Calu3 (cell line): ENCODE data around the gene DNAAF5. TPM values are rescaled to one million over a fixed set of nuclear protein-coding genes. Genes with fewer than 3 reads are reported as not detected.

Experiments used
- BruUV-seq: library from RNA; stranded (reverse); fragments of 400-500 nt; replicated peaks from 2 replicates; lab custom pipeline; 2021; lab: Mats Ljungman, UMichigan
- CTCF ChIA-PET: fragments of 300-600 bp; sonication (Branson Sonifier 250); formaldehyde crosslinking; loops from one replicate; lab custom pipeline; 2022; ENCODE audit warnings: antibody characterized with exemption; lab: Charles Lee
- DNase-seq: peaks from one replicate; pipeline ENCODE4 v3.0.0; 2022
- H3K27ac Mint-ChIP-seq: one replicate; pipeline ENCODE4 v1.8.0; 2022; ENCODE audit warnings: mixed read lengths; ENCODE audit not compliant: unreplicated experiment
- H3K27me3 Mint-ChIP-seq: one replicate; pipeline ENCODE4 v1.8.0; 2022; ENCODE audit warnings: mixed read lengths; ENCODE audit not compliant: unreplicated experiment
- H3K36me3 Mint-ChIP-seq: one replicate; pipeline ENCODE4 v1.8.0; 2022; ENCODE audit warnings: mild to moderate bottlenecking, moderate library complexity, mixed read lengths; ENCODE audit not compliant: insufficient read depth, unreplicated experiment
- H3K4me1 Mint-ChIP-seq: one replicate; pipeline ENCODE4 v1.8.0; 2022; ENCODE audit warnings: mild to moderate bottlenecking, low read depth, mixed read lengths; ENCODE audit not compliant: unreplicated experiment
- H3K4me3 Mint-ChIP-seq: one replicate; pipeline ENCODE4 v1.8.0; 2022; ENCODE audit warnings: mild to moderate bottlenecking, low read depth, moderate library complexity, mixed read lengths; ENCODE audit not compliant: unreplicated experiment
- H3K9me3 Mint-ChIP-seq: one replicate; pipeline ENCODE4 v1.8.0; 2022; ENCODE audit warnings: low read depth, mixed read lengths; ENCODE audit not compliant: unreplicated experiment
- intact Hi-C: fragments of 100-400 bp; cut with micrococcal nuclease; formaldehyde crosslinking; loops from one replicate; pipeline ENCODE4 v1.10.0; 2022; ENCODE audit not compliant: unreplicated experiment
- total RNA-seq: library from RNA; stranded (reverse); gene quantifications from 2 replicates; pipeline ENCODE4 v1.2.3, GENCODE V29; 2022
- TF ChIP-seq, protein P1 (sequence below): fragments of 200-600 bp; IDR thresholded peaks from one replicate; pipeline ENCODE4 v1.8.0; 2022; ENCODE audit warnings: antibody characterized with exemption; ENCODE audit not compliant: unreplicated experiment

DNAAF5 gene
- total RNA-seq, 1 experiment from 2014 or later: 57.2 TPM

DNA sequence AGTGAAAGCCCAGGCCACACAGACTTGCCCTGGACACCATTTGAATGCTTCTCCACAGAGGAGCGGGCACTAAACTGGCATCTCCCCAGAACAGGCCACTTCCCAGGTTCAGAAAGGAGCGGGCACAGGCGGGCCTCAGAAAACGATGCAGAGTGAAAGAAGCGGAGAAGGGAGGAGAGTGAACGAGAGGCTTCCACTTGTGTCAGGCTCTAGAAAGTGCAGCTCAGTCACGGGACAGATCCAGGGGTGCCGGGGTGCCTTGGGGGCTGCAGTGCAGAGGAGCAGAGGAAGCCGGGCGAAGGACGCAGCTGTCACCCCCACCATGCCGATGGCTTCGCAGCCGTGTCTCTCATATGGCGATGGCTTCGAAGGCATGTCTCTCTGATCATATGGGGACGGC lies 26.7 kb downstream of the DNAAF5 start:
- BruUV-seq: no TSS peak
- H3K4me3 Mint-ChIP-seq: no peak overlapping the region
- CTCF ChIA-PET: no interaction called here
- TF ChIP-seq, protein P1, sequence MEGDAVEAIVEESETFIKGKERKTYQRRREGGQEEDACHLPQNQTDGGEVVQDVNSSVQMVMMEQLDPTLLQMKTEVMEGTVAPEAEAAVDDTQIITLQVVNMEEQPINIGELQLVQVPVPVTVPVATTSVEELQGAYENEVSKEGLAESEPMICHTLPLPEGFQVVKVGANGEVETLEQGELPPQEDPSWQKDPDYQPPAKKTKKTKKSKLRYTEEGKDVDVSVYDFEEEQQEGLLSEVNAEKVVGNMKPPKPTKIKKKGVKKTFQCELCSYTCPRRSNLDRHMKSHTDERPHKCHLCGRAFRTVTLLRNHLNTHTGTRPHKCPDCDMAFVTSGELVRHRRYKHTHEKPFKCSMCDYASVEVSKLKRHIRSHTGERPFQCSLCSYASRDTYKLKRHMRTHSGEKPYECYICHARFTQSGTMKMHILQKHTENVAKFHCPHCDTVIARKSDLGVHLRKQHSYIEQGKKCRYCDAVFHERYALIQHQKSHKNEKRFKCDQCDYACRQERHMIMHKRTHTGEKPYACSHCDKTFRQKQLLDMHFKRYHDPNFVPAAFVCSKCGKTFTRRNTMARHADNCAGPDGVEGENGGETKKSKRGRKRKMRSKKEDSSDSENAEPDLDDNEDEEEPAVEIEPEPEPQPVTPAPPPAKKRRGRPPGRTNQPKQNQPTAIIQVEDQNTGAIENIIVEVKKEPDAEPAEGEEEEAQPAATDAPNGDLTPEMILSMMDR: no peak
- H3K36me3 Mint-ChIP-seq: peaks cover 65% of the 10 kb centered on the region
- no peaks in the 10 kb centered on the region for H3K9me3 Mint-ChIP-seq
- no peaks in the 10 kb centered on the region for H3K4me1 Mint-ChIP-seq
- no peaks in the 10 kb centered on the region for H3K27me3 Mint-ChIP-seq
- DNase-seq: no peak
- intact Hi-C loops: no loop called here
- no peak overlapping the region for H3K27ac Mint-ChIP-seq

DNA sequence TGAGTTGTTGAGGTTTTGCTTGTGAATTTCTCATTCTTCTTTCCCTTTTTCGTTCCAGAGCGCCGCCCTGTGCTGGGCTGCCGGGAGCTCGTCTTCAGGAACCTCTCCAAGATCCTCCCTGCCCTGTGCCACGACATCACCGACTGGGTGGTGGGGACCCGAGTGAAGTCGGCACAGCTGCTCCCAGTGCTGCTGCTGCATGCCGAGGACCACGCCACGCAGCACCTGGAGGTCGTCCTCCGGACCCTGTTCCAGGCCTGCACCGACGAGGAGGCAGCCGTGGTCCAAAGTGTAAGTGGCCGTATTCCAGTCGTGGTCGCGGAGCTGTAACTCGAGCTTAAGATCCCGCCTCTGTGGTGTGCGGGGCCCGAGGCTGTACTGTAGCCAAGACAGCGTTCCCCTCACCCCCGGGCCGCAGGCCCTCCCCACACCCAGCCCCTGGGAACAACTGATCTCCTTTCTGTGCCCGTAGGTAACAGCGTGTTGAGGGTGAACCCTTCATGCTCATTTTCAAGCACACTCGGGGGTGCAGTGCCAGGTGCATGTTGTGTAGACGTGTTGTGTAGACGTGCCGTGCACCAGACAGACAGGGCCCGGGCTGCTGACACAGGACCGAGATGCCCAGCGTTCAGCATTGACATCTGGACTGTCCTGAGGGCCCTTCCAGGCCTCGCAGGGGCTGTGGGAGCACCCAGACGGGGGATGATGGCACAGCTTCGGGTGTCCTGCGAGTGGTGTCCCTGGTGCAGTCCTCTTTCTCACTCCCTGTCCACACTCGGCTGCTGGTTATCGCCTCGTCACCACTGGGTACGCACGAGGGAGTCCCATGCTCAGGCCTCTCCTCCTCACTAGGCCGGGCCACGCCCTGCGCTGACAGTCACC lies 28.3 kb downstream of the DNAAF5 start:
- peaks cover 55% of the 10 kb centered on the region for H3K36me3 Mint-ChIP-seq
- no peaks in the 10 kb centered on the region for H3K9me3 Mint-ChIP-seq
- BruUV-seq: no TSS peak
- H3K27me3 Mint-ChIP-seq: no peaks in the 10 kb centered on the region
- intact Hi-C loops: no loop called here
- H3K4me1 Mint-ChIP-seq: no peaks in the 10 kb centered on the region
- TF ChIP-seq, protein P1: no peak
- no peak overlapping the region for H3K27ac Mint-ChIP-seq
- CTCF ChIA-PET: no interaction called here
- no peak overlapping the region for H3K4me3 Mint-ChIP-seq
- no peak for DNase-seq

DNA sequence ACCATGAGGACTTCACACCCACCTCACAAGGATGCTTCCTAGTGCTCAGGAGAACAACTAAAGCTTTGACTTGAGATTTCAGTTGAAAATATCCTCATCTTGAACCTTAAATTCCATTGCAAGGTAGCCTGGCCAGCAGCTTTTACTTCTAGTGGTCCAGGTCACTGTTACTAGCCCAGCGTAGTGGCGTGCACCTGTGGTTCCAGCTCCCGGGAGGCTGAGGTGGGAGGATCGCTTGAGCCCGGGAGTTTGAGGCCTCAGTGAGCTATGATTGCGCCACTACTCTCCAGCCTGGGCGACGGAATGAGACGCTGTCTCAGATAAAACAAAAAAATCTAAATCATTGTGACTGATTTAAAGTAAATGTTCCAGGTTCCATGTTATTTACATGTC lies 28.9 kb downstream of the DNAAF5 start:
- TF ChIP-seq, protein P1: no peak
- no peak for DNase-seq
- peaks cover 49% of the 10 kb centered on the region for H3K36me3 Mint-ChIP-seq
- no peak overlapping the region for H3K27ac Mint-ChIP-seq
- intact Hi-C loops: no loop called here
- H3K9me3 Mint-ChIP-seq: no peaks in the 10 kb centered on the region
- H3K4me3 Mint-ChIP-seq: no peak overlapping the region
- CTCF ChIA-PET: no interaction called here
- BruUV-seq: no TSS peak
- H3K4me1 Mint-ChIP-seq: no peaks in the 10 kb centered on the region
- H3K27me3 Mint-ChIP-seq: no peaks in the 10 kb centered on the region

DNA sequence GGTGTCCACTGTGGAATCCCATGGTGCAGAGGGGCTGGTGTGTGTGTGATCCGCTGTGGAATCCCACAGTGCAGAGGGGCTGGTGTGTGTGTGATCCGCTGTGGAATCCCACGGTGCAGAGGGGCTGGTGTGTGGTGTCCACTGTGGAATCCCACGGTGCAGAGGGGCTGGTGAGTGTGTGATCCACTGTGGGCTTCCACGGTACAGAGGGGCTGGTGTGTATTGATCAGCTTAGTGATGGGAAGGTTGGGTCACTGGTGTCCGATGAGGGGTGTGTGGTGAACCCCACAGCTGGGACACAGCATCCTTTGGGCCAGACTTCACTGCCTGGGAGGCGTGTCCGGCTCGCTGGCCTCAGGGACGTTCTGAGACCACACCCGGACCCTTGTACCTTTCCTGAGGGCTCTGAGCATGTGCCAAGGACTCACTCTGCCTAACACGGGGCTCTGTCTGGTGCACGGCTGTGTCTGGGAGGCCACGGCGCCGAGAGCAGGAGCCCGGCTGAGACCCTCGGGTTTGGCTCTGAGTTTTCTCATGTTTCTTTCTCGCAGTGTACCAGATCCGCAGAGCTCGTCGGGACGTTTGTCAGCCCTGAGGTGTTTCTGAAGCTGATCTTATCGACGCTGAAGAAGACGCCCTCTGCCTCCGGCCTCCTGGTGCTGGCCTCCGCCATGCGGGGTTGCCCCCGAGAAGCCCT lies 29.9 kb downstream of the DNAAF5 start:
- CTCF ChIA-PET: no interaction called here
- Mint-ChIP-seq H3K27ac (no peak overlapping the region), H3K27me3 (no peaks in the 10 kb centered on the region), H3K36me3 (peaks cover 50% of the 10 kb centered on the region), H3K4me1 (no peaks in the 10 kb centered on the region), H3K9me3 (no peaks in the 10 kb centered on the region), H3K4me3 (no peak overlapping the region)
- DNase-seq: no peak
- intact Hi-C loops: no loop called here
- TF ChIP-seq, protein P1: no peak
- no TSS peak for BruUV-seq
